HEK293T (cell line): ENCODE results near the gene ZNF396.

Experiments used
- CTCF ChIA-PET: fragments of 350-600 bp; formaldehyde crosslinking; extraction: SDS; loops from one replicate; lab custom pipeline; 2021; ENCODE audit warnings: antibody characterized with exemption, inconsistent platforms; lab: Yijun Ruan, JAX
- POLR2A ChIA-PET: fragments of 350-600 bp; formaldehyde crosslinking; extraction: SDS; loops from one replicate; lab custom pipeline; 2020; ENCODE audit warnings: antibody characterized with exemption, inconsistent platforms; lab: Yijun Ruan, JAX
- DNase-seq: peaks from one replicate; pipeline ENCODE4 v3.0.0; 2012; ENCODE audit warnings: mixed read lengths; ENCODE audit errors: extremely low spot score
- ARNT ChIP-seq: fragments of 450-650 bp; IDR thresholded peaks from 2 replicates; pipeline ENCODE4 v1.6.1; 2017; ENCODE audit warnings: mild to moderate bottlenecking
- BHLHE40 ChIP-seq: fragments of 450-650 bp; IDR thresholded peaks from 2 replicates; pipeline ENCODE4 v1.6.1; 2016; ENCODE audit warnings: mild to moderate bottlenecking, moderate library complexity, borderline replicate concordance
- CTBP1 ChIP-seq: fragments of 450-650 bp; IDR thresholded peaks from 2 replicates; pipeline ENCODE4 v1.6.1; 2016; ENCODE audit warnings: borderline replicate concordance
- ELF4 ChIP-seq: fragments of 450-650 bp; IDR thresholded peaks from 2 replicates; pipeline ENCODE4 v1.6.1; 2017; ENCODE audit warnings: antibody characterized with exemption
- FOXA1 ChIP-seq: fragments of 450-650 bp; IDR thresholded peaks from 2 replicates; pipeline ENCODE4 v1.6.1; 2016; ENCODE audit warnings: mild to moderate bottlenecking
- FOXK2 ChIP-seq: fragments of 450-650 bp; IDR thresholded peaks from 2 replicates; pipeline ENCODE4 v1.6.1; 2016; ENCODE audit warnings: mild to moderate bottlenecking
- FOXM1 ChIP-seq: fragments of 450-650 bp; IDR thresholded peaks from 2 replicates; pipeline ENCODE4 v1.6.1; 2017; ENCODE audit warnings: mild to moderate bottlenecking, borderline replicate concordance
- HDGF ChIP-seq: fragments of 450-650 bp; IDR thresholded peaks from 2 replicates; pipeline ENCODE4 v1.6.1; 2017; ENCODE audit warnings: antibody characterized with exemption, borderline replicate concordance
- L3MBTL2 ChIP-seq: fragments of 450-650 bp; conservative IDR thresholded peaks from 2 replicates; pipeline ENCODE4 v1.6.1; 2016; ENCODE audit warnings: mild to moderate bottlenecking
- LEF1 ChIP-seq: fragments of 450-650 bp; IDR thresholded peaks from 2 replicates; pipeline ENCODE4 v1.6.1; 2017; ENCODE audit warnings: mild to moderate bottlenecking, borderline replicate concordance
- NFRKB ChIP-seq: fragments of 450-650 bp; IDR thresholded peaks from 2 replicates; pipeline ENCODE4 v1.6.1; 2016; ENCODE audit warnings: mild to moderate bottlenecking, moderate library complexity
- SP1 ChIP-seq: fragments of 450-650 bp; IDR thresholded peaks from 2 replicates; pipeline ENCODE4 v1.6.1; 2017
- SUZ12 ChIP-seq: fragments of 450-650 bp; IDR thresholded peaks from 2 replicates; pipeline ENCODE4 v1.6.1; 2016; ENCODE audit warnings: mild to moderate bottlenecking
- TARDBP ChIP-seq: fragments of 450-650 bp; IDR thresholded peaks from 2 replicates; pipeline ENCODE4 v1.6.1; 2016
- ZNF384 ChIP-seq: fragments of 450-650 bp; IDR thresholded peaks from 2 replicates; pipeline ENCODE4 v1.6.1; 2016
- TF ChIP-seq, protein P1 (sequence below): fragments of 450-650 bp; IDR thresholded peaks from 2 replicates; pipeline ENCODE4 v1.6.1; 2016

Gene ZNF396

DNA sequence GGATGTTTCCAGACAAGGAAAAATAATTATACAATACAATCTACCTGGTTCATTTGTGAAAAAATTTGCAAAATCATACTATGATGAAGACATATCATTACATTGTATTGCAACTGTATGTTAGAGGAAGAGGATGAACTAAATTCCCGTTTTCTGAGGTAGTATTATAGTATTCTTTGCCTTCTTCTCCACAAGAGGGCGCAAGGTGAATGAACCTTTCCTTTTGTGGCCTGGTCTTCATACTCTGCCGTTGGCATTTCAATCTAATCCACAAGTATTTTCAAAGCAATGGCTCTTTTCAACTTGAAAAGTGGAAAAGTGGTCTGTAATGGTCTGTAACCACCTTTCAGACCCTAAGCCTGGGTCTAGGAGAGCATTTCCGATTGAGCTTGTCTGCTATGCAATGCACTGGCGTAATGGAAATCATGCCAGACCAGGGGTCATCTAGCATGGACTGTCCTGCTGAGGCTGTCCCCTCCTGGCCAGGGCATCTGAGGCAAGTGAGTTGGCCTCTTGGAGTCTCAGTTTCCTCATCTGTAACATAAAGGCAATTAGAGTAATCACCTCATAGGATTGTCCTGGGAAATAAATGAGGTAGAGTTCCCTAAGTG is 30.8 kb upstream of the ZNF396 start:
- peak; percentile 82 for DNase-seq
- TF ChIP-seq HDGF (0 out of 2 replicates have a peak, but pooled peaks have one; percentile 22), L3MBTL2 (no peak), FOXM1 (no peak), ARNT (no peak)
- ChIA-PET POLR2A (interaction anchor here (1.4 kb wide), 1 partner anchor 174 kb away, joined by 3 read pairs; no protein-coding TSS in a partner anchor), CTCF (interaction anchor here (0.6 to 1.7 kb wide), 5 partner anchors 10 to 1066 kb away, joined by 3 to 6 read pairs (median 3); no protein-coding TSS in a partner anchor)

DNA sequence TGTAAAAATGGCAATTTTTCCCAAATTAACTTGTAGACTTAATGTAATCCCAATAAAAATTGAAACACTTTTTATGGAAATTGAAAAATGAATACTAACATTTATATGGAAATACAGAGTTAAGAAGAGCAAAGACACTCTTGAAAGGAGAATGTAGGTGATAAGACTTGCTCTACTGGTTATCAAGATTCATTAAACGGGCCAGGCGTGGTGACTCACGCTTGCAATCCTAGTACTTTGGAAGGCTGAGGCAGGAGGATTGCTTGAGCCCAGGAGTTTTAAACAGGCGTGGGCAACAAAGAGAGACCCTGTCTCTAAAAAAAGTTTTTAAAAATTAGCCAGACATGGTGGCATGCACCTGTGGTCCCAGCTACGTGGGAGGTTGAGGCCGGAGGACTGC is 29.5 kb upstream of the ZNF396 start:
- no peak for DNase-seq
- ChIA-PET POLR2A (no interaction called here), CTCF (interaction anchor here (0.6 kb wide), 2 partner anchors 39 to 396 kb away, joined by 3 to 4 read pairs; no protein-coding TSS in a partner anchor)
- TF ChIP-seq BHLHE40 (no peak), NFRKB (no peak), FOXA1 (no peak), ELF4 (no peak), HDGF (no peak), FOXK2 (no peak)
- TF ChIP-seq, protein P1, sequence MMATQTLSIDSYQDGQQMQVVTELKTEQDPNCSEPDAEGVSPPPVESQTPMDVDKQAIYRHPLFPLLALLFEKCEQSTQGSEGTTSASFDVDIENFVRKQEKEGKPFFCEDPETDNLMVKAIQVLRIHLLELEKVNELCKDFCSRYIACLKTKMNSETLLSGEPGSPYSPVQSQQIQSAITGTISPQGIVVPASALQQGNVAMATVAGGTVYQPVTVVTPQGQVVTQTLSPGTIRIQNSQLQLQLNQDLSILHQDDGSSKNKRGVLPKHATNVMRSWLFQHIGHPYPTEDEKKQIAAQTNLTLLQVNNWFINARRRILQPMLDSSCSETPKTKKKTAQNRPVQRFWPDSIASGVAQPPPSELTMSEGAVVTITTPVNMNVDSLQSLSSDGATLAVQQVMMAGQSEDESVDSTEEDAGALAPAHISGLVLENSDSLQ: no peak

DNA sequence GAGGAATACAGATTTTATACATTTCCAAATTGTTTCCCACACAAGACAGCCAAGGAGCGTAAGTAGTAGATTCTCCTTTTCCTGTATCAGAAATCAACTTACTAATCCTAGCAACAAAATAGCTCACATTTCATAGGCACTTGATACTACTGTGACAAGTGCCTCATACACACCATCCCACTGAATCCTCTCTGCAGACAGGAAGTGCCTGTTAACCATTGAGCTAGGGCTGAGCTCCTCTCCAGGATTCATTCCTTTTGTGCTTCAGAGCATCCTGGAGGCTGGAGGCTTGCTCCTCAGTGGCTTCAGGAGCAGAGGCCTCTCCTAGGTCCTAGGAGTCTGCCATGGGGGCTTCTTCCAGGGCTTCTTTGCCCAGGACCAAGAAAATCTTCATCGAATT is 20.8 kb upstream of the ZNF396 start:
- peak; percentile 23 for DNase-seq
- no peak for TF ChIP-seq SUZ12
- no peak for TF ChIP-seq LEF1
- no peak for TF ChIP-seq TARDBP
- TF ChIP-seq FOXK2: no peak
- TF ChIP-seq HDGF: no peak
- no peak for TF ChIP-seq L3MBTL2
- no peak for TF ChIP-seq ELF4
- TF ChIP-seq SP1: no peak
- no peak for TF ChIP-seq FOXM1
- no peak for TF ChIP-seq CTBP1
- TF ChIP-seq BHLHE40: no peak
- no peak for TF ChIP-seq FOXA1
- no peak for TF ChIP-seq NFRKB
- TF ChIP-seq ZNF384: no peak
- TF ChIP-seq, protein P1: no peak
- no peak for TF ChIP-seq ARNT
- ChIA-PET POLR2A (interaction anchor here (1.5 kb wide), 1 partner anchor 100 kb away, joined by 3 read pairs; the partner anchor contains the start of gene INO80C), CTCF (interaction anchor here (1.2 kb wide), 1 partner anchor 11 kb away, joined by 7 read pairs; no protein-coding TSS in a partner anchor)

DNA sequence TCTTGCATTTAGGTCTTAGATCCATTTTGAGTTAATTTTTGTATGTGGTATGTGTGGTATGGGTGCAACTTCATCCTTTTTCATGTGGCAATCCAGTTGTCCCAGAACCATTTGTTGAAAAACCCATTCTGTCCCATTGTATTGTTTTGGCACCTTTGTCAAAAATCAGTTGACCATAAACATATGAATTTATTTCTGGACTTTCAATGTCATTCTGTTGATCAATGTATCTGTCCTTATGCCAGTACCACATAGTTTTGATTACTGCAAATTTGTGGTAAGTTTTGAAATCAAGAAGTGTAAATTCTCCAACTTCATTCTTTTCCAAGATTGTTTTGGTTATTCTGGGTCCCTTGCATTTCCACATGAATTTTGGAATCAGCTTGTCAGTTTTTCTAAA is 16.6 kb upstream of the ZNF396 start:
- no peak for TF ChIP-seq L3MBTL2
- CTCF ChIA-PET: no interaction called here
- POLR2A ChIA-PET: no interaction called here
- no peak for DNase-seq

DNA sequence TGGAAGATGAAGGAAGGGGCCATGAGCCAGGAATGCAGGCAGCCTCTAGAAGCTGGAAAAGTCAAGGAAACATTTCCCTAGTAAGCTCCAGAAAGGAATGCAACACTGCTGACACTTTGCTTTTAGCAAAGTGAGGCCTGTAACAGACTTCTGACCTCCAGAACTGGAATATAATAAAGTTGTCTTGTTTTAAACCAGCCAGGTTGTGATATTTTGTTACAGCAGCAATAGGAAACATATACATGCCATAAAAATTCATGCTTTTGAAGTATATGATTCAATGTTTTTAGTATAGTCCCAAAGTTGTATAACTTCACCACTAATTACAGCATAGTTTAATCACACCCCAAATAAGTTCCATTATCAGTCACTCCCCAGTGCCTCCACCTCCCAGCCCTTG is 15.2 kb upstream of the ZNF396 start:
- no peak for DNase-seq
- ChIA-PET POLR2A (no interaction called here), CTCF (no interaction called here)
- TF ChIP-seq ELF4 (no peak), FOXM1 (no peak), NFRKB (no peak), LEF1 (no peak), CTBP1 (no peak), ZNF384 (no peak), TARDBP (no peak), SUZ12 (no peak)

DNA sequence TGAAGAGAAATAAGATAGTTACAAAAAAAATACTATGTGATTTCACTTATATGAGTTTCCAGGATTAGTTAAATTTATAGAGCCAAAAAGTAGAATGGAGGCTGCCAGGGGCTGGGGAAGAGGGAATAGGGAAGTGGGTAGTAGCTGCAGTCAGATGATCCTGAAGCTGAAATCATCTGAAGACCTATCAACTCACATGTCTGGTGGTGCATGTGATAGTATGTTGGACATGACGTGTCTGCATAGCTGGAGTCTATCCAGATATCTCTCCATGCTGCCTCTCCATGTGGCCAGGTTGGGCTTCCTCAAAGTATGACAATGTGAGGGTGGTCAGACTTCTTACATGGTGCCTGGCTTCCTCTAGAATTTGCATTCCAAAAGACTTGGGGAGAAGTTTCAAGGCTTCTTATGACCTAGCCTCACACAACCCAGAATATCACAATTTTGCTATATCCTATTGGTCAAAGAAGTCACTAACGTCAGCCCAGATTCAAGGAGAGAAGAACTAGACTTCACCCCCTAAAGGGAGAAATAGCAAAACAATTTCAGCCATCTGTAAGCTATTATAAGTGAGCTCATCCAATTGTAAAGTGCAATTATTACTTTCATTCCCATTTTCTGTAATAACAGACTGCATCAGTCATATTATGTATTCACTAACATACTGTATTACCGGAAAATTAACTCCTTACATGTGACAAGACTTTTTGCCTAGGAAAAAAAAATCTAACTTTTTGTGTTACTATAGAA is 14.0 kb upstream of the ZNF396 start:
- CTCF ChIA-PET: no interaction called here
- POLR2A ChIA-PET: no interaction called here
- DNase-seq: no peak
- TF ChIP-seq TARDBP (no peak), NFRKB (no peak)

DNA sequence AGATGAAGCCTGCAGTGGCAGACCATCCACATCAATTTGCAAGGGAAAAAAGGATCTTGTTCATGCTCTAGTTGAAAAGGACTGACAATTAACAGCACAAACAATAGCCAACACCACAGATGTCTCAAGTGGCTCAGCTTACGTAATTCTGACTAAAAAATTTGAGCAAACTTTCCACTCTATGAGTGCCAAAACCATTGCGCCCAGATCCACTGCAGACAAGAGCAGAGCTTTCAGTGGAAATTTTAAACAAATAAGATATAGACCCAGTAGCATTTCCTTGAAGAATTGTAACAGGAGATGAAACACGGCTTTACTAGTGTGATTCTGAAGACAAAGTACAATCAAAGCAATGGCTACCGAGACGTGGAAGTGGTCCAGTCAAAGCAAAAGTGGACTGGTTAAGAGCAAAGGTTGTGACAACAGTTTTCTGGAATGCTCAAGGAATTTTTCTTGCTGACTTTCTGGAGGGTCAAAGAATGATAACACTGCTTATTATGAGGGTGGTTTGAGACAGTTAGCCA is 12.0 kb upstream of the ZNF396 start:
- DNase-seq: no peak
- ChIA-PET CTCF (no interaction called here), POLR2A (no interaction called here)
- TF ChIP-seq CTBP1 (no peak), NFRKB (no peak), LEF1 (no peak), BHLHE40 (no peak)
- TF ChIP-seq, protein P1: no peak
